SU-DHL-6 (cell line): Measurements from ENCODE around the gene VAV3.

ENCODE experiments used
- H2AFZ ChIP-seq: fragments of 200-600 bp; sonication (generic); 2 replicates; pipeline ENCODE4 v1.6.1; 2014; ENCODE audit warnings: low read depth, mild to moderate bottlenecking, moderate library complexity, mixed read lengths, antibody characterized with exemption, low read length; ENCODE audit not compliant: severe bottlenecking
- H3F3A ChIP-seq: fragments of 200-600 bp; shearing (Covaris generic); 2 replicates; pipeline ENCODE4 v1.6.0; 2016; ENCODE audit warnings: antibody characterized with exemption, mild to moderate bottlenecking; ENCODE audit not compliant: insufficient read depth
- H3K27ac ChIP-seq: fragments of 200-600 bp; sonication (generic); 2 replicates; pipeline ENCODE4 v1.5.1; 2016; ENCODE audit warnings: low read depth, mild to moderate bottlenecking, low read length, moderate library complexity, mixed read lengths
- H3K27me3 ChIP-seq: fragments of 200-600 bp; sonication (generic), shearing (Covaris generic); 2 replicates; pipeline ENCODE4 v1.6.0; 2014; ENCODE audit warnings: mild to moderate bottlenecking, low read length
- H3K36me3 ChIP-seq: fragments of 200-600 bp; sonication (generic); 2 replicates; pipeline ENCODE4 v1.6.1; 2014; ENCODE audit warnings: mild to moderate bottlenecking, low read length, mixed read lengths
- H3K4me2 ChIP-seq: fragments of 300-600, 200-600 bp; shearing (Covaris generic), sonication (generic); 2 replicates; pipeline ENCODE4 v1.6.0; 2014; ENCODE audit warnings: low read length, low read depth, mild to moderate bottlenecking; ENCODE audit not compliant: poor library complexity, severe bottlenecking
- H3K4me3 ChIP-seq: fragments of 200-600 bp; sonication (generic); 2 replicates; pipeline ENCODE4 v1.5.1; 2014; ENCODE audit warnings: antibody characterized with exemption, low read length, mild to moderate bottlenecking, mixed read lengths; ENCODE audit not compliant: insufficient read depth, poor library complexity, severe bottlenecking
- H3K79me2 ChIP-seq: fragments of 200-600 bp; sonication (generic); 2 replicates; pipeline ENCODE4 v1.6.1; 2014; ENCODE audit warnings: mild to moderate bottlenecking, low read length, moderate library complexity; ENCODE audit not compliant: insufficient read depth
- H3K9ac ChIP-seq: fragments of 200-600 bp; sonication (generic); 2 replicates; pipeline ENCODE4 v1.7.0; 2014; ENCODE audit warnings: mild to moderate bottlenecking, low read length
- H3K9me2 ChIP-seq: fragments of 200-600 bp; sonication (generic); replicated peaks from 2 replicates; pipeline ENCODE4 v1.6.1; 2014; ENCODE audit warnings: low read length; ENCODE audit not compliant: insufficient read depth
- H3K9me3 ChIP-seq: fragments of 200-600 bp; sonication (generic); 2 replicates; pipeline ENCODE4 v1.6.1; 2014; ENCODE audit warnings: low read length, mixed read lengths; ENCODE audit not compliant: insufficient read depth
- H4K20me1 ChIP-seq: fragments of 200-600 bp; sonication (generic); 2 replicates; pipeline ENCODE4 v1.6.1; 2014; ENCODE audit warnings: low read depth, mild to moderate bottlenecking, antibody characterized with exemption, low read length, moderate library complexity, mixed read lengths
- EZH2phosphoT487 ChIP-seq: fragments of 200-600 bp; sonication (generic), shearing (Covaris generic); conservative IDR thresholded peaks from 2 replicates; pipeline ENCODE4 v1.6.1; 2018; ENCODE audit warnings: mild to moderate bottlenecking, antibody characterized with exemption, low read length, moderate library complexity, mixed read lengths
- TF ChIP-seq, protein P1 (sequence below): fragments of 200-600 bp; sonication (generic); IDR thresholded peaks from one replicate; pipeline ENCODE4 v1.5.1; 2017; ENCODE audit warnings: antibody characterized with exemption, mild to moderate bottlenecking, low read length, moderate library complexity; ENCODE audit not compliant: insufficient read depth, poor library complexity, severe bottlenecking

Gene VAV3

GRCh38 chr1:107710005-107710404, 255.0 kb downstream of the VAV3 start:
- no peak for TF ChIP-seq EZH2phosphoT487
- TF ChIP-seq, protein P1, sequence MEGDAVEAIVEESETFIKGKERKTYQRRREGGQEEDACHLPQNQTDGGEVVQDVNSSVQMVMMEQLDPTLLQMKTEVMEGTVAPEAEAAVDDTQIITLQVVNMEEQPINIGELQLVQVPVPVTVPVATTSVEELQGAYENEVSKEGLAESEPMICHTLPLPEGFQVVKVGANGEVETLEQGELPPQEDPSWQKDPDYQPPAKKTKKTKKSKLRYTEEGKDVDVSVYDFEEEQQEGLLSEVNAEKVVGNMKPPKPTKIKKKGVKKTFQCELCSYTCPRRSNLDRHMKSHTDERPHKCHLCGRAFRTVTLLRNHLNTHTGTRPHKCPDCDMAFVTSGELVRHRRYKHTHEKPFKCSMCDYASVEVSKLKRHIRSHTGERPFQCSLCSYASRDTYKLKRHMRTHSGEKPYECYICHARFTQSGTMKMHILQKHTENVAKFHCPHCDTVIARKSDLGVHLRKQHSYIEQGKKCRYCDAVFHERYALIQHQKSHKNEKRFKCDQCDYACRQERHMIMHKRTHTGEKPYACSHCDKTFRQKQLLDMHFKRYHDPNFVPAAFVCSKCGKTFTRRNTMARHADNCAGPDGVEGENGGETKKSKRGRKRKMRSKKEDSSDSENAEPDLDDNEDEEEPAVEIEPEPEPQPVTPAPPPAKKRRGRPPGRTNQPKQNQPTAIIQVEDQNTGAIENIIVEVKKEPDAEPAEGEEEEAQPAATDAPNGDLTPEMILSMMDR: no peak
- Histone ChIP-seq H3K27me3 (no peaks in the 10 kb centered on the region), H3K4me2 (no peak overlapping the region), H3K9me2 (no peaks in the 10 kb centered on the region), H3K36me3 (no peaks in the 10 kb centered on the region), H3K9me3 (no peaks in the 10 kb centered on the region), H3K9ac (no peak overlapping the region), H3K79me2 (no peaks in the 10 kb centered on the region), H4K20me1 (no peaks in the 10 kb centered on the region), H3F3A (no peaks in the 10 kb centered on the region), H2AFZ (no peak overlapping the region), H3K4me3 (no peak overlapping the region), H3K27ac (no peak overlapping the region)

- Histone ChIP-seq H3K4me3 (no peak overlapping the region), H3K27ac (no peak overlapping the region), H3K9ac (no peak overlapping the region), H4K20me1 (no peaks in the 10 kb centered on the region), H3K4me2 (no peak overlapping the region), H3K36me3 (no peaks in the 10 kb centered on the region), H3K9me2 (no peaks in the 10 kb centered on the region), H3K27me3 (no peaks in the 10 kb centered on the region), H3K79me2 (no peaks in the 10 kb centered on the region), H3F3A (no peaks in the 10 kb centered on the region), H2AFZ (no peak overlapping the region), H3K9me3 (no peaks in the 10 kb centered on the region)
- TF ChIP-seq, protein P1: no peak
- no peak for TF ChIP-seq EZH2phosphoT487
Measured at GRCh38 chr1:107707111-107707510, 257.9 kb downstream of the VAV3 start.

DNA sequence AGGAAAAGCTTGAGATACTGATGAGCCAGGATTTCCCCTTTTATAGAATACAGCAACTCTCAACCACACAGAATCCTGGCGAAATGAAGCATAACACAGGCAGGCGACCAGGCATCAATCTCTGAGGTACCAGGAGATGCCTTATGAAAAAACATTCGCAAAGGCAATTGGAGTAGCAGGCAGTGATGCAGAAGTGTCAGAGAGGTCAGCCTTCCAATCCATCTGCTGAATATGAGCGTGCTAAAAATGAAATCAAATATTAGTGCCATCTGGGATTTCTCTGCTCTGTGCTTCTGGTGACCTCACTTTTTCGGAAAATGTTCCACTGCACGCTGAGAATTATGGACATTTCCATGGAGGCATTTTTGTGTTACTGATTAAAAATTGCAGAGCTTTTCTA, 258.8 kb downstream of the VAV3 start:
- no peak overlapping the region for H3K4me2 ChIP-seq
- H3K9me2 ChIP-seq: no peaks in the 10 kb centered on the region
- TF ChIP-seq, protein P1: no peak
- TF ChIP-seq EZH2phosphoT487: no peak
- no peaks in the 10 kb centered on the region for H3F3A ChIP-seq
- H3K27ac ChIP-seq: no peak overlapping the region
- no peaks in the 10 kb centered on the region for H3K79me2 ChIP-seq
- H3K27me3 ChIP-seq: no peaks in the 10 kb centered on the region
- no peak overlapping the region for H3K9ac ChIP-seq
- H3K9me3 ChIP-seq: no peaks in the 10 kb centered on the region
- H2AFZ ChIP-seq: no peak overlapping the region
- no peak overlapping the region for H3K4me3 ChIP-seq
- H3K36me3 ChIP-seq: no peaks in the 10 kb centered on the region
- no peaks in the 10 kb centered on the region for H4K20me1 ChIP-seq

DNA sequence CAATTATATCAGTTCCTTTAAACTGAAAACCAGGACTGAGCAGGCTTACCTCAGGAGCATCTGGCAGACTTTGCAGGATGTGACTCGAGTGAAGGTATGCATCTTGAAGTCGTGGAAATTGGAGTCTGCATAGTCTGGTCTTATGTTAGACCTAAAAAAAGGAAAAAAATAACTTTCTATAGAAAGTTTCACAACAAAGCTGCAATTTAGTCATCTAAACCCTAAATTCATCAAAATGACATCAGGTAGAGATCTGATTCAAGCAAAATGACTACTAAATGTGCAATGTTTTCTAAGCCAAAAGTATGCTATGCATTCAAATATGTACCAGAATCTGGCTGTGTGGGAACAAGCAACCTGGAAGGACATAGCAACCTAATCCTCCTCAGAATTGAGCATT, 260.1 kb downstream of the VAV3 start:
- Histone ChIP-seq H3K9ac (no peak overlapping the region), H3K9me3 (no peaks in the 10 kb centered on the region), H3K4me3 (no peak overlapping the region), H3F3A (no peaks in the 10 kb centered on the region), H3K36me3 (no peaks in the 10 kb centered on the region), H3K27me3 (no peaks in the 10 kb centered on the region), H3K9me2 (no peaks in the 10 kb centered on the region), H3K79me2 (no peaks in the 10 kb centered on the region), H2AFZ (no peak overlapping the region), H3K27ac (no peak overlapping the region), H4K20me1 (no peaks in the 10 kb centered on the region), H3K4me2 (no peak overlapping the region)
- TF ChIP-seq, protein P1: no peak
- no peak for TF ChIP-seq EZH2phosphoT487
